NCI-H345 treated with DMSO at 0.1 percent for 48 hours (cell line): Measurements from ENCODE around the gene NBPF3.

Source experiments
- DNase-seq: peaks from one replicate; lab custom pipeline; 2025; ENCODE audit not compliant: unreplicated experiment; lab: John Stamatoyannopoulos, UW

Gene NBPF3

DNA sequence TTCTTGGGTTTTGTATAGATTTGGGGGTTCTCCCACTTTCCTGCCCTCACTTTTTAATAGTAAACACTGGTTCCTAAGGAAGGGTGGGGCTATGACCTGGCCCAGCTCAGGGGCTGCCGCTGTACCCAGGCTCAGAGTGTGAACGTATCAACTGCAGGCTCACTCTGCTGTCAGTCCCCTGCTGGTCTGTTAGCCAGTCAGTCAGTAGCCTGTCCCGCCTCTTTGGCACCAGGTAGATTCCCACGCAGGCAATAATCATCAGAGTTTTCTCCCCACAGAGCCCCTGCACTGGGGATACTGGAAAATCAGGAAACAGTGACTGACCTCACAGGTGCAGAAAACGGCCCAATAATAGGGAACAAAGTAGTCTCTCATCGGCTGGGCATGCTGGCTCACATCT, 54.3 kb downstream of the NBPF3 start:
- no peak for DNase-seq

DNA sequence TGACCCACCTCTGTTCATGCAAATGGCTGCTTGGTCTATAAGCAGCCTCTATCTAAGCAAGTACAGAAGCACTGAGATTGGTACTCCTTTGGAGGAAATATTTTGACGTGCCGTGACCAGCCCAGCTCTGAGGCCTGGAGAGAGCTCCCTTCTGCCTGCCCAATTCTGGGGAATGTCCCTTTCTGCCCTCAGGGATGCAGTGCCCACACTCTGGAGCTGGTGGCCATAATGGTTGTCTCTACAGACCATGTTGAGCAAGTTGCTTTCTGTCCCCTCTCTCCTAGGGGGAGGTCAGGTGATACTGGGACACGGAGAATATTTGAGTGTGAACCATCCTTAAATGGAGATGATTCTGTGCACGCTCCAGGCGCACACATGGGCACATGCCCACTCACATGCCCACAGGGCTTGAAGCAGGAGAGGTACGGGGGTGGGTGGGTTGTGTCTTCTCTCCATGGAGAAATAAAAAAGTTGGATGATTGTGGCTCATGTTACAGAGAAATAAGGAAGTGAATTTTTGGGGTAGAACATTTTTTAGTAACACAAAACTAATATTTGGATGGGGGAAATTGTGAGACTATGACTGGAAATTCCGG, 55.4 kb downstream of the NBPF3 start:
- DNase-seq: no peak

DNA sequence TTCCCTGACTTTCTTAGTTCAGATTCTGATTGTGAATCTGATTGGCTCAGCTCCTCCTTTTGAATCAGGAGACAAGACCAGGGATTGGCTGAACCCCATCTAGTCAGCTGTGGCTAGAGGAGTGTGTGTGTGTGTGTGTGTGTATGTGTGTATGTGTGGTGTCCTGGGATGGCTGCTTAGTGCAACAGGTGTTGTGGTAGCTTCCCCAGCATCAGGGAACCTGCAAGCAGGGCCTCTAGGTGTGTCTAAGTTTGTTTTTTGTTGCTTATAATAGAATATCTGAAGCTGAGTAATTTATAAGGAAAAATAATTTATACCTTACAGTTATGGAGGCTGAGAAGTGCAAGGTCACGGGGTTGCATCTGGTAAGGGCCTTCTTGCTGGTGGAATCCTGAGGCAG, 56.1 kb downstream of the NBPF3 start:
- no peak for DNase-seq

DNA sequence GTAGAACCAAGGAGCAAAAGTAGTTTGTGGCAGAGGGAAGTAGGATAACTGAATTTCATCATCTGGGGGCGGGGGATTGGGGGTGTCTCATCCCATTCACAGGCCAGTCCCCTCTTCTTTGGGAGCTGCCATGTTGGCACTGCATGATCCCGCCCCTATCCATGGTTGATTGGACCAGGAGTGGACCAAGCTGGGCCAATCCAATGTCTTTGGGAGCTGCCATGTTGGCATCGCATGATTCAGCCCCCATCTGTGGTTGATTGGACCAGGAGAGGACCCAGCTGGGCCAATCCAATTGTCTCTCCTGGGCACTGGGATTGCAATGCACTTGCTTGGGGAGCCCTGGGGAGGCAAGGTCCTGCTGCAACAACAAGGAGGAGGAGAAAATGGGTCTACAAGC, 56.9 kb downstream of the NBPF3 start:
- DNase-seq: no peak

DNA sequence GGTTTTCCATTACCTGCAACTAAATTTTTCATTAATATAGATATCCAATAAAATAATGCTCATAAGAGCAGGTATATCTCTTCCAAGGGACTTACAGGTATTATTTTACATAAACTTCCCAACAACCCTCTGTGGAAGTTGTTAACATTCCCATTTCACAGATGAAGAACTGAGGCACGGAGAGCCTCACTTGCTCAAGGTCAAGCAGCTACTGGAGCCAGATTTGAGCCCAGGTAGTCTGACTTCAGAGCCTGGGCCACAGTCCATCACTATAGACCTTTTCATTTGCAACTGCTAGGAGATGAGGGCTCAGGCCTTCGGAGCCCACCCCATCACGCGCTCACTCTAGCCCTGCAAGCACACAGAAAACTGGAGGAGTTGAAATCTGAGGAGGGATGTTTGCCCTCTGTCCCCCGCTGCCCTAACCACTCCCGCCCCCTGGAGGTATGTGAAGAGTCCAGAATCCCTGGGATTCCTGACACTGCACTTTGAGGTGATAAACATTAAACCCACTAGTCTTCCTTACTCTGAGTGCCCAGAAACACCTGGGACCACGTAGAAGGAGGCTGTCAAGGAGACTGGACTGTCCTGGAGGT, 57.6 kb downstream of the NBPF3 start:
- no peak for DNase-seq

DNA sequence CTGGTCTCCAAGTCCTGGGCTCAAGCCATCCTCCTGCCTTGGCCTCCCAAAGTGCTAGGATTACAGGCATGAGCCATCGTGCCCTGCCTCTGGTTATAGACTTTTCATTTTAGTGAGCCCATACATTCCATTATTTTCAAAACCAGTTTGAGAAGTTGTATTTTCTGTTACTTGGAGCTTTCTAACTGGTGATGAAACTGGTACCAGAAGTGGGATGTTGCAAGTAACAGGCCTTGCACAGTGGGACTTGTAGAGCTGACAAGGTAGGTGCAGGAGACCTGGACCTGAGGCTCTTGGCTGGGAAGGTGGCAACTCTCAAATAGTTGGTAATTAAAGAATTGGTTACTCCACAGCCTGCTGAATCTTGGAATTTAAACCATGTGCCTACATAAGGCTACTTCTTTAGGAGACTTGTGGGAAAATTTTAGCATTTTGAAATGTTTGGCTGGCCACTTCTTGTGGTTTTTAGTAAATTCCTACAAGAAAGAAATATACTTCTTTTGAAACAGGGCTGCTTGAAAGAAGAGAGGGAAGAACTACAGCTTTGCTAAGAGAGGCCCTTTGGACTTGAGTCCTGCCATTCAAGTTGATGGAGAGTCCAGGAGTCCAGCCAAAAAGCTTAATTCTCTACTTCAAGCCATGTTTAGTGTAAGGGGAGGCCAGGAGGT, 59.5 kb downstream of the NBPF3 start:
- DNase-seq: no peak

DNA sequence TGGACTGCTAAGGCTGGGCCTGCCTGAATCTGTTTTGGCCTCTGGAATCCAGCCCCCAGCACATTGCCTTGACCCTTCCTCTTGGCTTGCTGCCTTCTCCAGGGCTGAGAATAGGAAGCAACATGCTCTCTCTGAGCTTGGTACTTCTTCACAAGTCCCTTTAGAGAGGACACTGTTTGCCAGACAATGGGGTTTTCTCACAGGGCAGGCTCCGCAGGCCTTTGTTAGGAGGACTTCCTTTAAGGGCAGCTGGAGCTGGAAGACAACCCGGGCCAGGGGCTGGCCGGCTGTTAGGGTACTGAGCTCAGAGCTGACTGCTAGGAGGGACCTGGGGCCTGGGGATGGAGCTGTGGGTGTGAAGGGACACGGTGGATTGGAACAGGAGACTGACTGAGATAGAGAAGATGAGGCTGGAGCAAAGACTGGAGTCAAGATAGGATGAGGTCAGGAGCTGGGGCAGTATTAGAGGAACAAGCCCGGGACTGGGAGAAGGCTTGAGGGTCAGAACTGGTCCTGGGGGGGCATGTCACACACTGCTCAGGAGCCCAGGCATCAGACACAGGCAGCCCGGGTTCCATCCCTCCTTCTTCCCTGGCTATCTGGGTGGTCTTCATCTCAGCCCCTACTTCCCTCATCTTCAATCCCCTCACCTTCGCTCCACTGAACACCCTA, 63.9 kb downstream of the NBPF3 start:
- DNase-seq: no peak

DNA sequence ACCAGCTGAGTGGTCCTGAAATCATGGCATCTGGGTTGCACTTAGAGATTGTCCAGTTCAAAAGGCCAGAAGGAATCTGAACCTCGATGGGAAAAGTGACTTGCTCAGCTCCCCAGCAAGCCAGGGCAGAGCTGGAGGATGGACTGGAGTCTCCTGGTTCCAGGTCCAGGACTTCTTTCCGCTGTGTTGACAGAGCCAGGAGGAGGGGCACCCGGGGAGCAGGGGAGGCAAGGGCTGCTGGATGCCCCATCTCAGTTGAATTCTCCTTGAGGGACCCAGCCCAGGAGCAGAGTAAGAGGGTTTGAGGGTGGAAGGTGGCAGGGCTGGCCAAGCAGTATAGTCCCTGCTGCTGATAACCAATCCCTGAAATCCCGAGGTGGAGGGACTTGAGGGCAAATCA, 66.9 kb downstream of the NBPF3 start:
- DNase-seq: no peak

DNA sequence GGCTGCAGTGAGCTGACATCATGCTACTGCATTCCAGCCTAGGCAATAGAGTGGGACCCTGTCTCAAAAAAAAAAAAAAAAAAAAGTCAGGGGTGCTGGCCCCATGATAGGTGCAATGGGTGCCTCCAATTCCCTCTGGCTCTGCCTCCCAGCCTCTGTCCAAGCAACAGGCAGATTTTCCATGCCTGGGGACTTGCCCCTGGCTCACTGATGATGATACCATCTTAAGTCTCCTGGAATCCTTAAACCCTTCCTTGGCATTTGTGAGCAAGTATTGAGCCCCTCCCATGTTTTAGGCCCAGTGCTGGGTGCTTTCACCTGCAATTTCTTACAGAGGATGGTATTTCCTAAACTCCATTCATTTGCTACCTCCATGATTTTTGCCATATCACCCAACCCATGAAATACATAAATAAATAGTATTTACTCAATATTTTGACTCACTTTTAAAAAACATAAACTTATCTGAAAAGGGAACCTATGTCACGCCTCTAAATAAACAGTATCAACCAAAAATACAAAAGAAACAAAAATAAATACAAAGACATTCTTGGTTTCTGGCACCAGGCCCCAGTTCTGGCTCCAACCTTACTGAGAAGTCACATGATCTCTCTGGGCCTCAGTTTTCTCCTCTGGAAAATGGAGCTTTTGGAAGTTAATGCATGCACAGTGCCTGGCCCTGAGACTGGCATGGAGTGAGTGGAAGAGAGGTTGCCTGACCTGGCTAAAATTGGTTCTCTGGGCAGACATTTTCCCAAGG, 67.8 kb downstream of the NBPF3 start:
- no peak for DNase-seq

DNA sequence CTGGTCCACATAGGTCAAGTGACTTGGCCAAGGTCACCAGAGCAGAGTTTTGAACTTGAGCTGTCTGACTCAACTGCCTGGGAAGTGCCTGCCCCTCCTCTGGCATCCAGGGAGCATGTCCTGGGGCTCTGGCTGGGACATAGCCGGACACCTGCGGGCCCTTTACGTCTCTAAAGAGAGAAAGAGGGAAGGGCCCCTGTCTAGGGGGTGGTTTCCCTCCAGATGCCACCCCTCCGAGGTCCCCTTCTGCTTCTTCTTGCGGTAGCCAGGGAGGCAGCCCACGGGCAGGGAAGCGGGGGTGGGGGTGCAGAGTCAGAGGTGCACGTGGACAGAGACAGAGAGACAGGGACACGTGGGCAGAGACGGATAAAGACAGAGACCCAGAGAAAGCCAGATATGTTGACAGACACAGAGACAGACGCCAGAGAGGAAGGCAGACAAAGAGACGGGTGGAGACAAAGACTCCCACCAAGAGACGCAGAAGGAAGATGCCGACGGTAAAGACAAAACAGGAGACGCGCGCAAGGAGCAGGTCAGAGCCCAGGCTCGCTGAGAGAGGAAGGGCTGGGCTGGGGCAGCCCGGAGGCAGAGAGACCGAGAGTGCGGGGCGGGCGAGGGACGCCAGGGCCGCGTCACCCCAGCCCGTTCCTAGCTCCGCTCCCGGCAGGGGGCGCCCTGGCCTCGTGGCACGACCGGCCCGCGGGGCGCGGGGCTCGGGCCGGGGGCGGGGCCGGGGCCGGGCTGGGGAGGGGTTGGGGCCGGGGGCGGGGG, 68.8 kb downstream of the NBPF3 start:
- peak; percentile 6 for DNase-seq

DNA sequence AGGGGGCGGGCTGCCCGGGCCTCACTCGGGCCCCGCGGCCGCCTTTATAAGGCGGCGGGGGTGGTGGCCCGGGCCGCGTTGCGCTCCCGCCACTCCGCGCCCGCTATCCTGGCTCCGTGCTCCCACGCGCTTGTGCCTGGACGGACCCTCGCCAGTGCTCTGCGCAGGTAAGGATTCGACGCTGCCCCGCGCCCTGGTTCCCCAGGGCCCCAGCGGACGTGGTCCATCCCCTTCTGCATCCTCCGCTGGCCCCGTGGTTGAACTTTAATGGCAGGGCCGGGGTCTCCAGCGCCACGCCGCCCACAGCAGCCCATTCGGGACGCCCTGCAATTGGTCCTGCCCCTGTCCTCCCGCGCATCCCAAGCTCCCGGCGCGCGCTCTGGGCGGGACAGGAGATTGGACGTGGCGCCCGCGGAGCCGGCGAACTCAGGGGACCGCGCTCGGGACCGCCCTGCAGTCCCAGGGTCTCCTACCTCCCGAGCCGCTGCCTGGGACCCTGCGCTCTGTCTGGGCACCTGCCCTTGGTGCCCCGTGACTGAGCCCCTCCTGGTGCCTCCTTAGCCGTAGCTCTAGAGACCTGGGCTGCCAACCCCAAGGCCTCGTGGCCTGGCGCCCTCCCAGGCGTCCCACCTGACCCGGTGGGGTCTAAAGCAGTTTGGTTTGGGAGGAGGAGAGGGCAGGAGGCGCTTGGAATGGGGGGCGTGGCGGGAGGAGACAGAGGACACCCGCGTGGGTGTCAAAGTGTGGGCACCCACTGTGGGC, 69.6 kb downstream of the NBPF3 start, which contains the start of gene ALPL:
Gene ALPL (plus strand): TSS at position 73 of the 762 bp plus-strand sequence. CDS start 44,659 bp downstream, outside the sequence.
- DNase-seq: no peak

DNA sequence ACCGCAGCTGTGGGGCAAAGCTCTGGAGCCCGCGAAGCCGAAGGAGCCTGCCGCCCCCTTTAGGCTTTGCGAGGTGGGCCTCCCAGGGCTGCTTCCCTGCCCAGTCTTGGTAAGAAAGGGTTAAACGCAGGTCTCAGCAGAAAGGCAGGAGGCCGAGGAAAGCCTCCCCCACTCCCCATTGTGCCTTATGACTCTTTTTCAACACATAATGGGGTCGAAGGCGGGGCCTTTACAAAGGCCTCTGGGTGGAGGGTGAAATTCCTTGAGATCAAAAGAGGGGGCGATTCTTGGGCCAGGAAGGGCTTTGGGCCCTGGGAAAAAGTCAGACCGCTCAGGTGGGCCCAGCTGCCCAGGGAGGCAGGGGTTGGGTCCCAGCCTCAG, 70.2 kb downstream of the NBPF3 start:
- no peak for DNase-seq

DNA sequence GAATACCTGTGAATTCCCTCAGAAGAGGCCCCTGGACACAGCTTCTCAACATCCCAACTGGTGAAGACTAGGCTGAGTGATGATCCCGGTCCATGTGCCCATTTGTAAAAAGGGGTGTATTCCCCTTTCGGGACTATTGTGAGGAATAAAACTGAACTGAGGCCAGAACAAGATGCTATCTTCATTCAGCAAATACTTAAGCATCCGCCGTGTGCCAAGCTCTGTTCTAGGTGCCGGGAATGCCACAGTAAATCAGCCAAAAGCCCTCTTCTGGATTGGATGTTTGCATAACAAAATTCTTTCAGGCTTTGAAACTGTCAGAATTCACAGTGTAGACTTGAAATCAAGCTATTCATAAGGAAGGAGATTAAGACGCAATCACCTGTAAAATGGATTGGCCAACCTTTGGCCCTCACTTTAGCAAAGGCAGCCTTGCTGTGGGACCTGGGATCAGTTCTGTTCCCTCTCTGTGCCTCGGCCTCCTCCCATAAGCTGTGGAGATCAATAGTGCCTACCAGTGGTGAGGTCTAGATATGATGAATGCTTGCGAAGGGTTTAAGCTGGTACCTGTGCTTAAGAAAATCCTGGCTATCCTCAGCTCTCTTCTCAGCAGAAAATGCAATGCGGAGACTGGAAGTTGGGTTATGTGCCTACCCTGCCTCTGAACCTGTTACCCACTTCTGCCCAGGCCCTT, 71.1 kb downstream of the NBPF3 start:
- peak; percentile 6 for DNase-seq

DNA sequence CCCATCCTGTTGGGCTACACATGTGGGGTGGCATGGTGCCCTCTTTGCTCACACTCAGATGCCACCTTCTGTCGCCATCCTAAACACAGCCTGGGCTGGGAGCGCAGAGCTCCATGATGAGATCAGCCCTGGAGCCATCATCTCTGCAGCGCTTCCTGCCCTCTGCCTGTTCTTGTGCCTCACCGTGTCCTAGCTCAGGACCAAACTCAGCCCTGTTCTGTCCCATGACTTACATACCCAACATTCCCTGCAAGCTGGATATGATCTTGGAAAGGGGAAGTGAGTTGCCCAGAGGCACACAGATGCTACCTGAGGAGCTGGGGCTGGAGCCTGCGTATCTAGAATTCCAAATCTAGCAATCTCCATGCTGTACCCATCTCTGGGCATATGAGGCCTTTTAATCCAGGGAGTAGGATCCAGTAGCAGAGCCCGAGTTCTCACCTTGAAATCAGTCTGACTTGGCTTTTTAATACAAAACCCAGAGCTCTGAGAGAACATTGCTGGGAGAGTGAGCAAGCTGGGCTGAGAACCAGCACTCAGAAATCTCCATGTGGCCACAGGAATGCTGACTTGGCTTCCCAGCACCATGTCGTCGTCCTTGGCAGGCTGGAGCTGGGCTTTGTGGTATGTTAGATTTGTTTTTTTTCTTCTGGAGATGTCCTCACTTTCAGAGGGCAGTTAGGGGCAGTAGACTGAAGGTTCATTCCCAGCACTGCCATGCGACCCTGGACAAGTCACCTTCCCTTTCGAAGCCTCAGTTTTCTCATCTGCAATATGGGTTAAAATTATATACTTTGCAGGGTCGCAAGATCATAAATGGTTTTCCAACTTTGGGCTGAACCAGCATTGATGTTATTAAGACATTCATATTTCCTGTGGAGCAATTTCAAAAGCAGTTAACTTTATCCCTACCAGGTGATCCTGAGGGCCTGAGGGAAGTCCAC, 71.9 kb downstream of the NBPF3 start:
- DNase-seq: no peak

DNA sequence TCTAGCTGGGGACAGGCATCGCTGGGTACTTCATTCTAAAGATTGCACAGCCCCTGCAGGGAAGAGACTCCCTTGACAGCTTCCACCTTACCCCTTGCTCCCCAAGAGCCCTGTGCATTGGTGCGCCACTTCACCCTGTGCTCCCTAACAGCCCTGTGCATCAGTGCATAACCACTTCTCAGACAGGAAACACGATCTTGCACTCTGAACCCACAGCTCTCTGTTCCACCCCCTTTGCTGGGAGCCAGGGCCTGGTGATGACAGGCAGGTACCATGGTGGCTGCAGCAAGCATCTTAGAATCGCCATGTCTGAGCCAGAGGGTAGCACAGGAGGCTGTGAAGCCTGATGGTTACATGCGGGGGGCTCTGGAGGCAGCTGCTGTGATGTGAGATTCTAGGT, 74.3 kb downstream of the NBPF3 start:
- no peak for DNase-seq

DNA sequence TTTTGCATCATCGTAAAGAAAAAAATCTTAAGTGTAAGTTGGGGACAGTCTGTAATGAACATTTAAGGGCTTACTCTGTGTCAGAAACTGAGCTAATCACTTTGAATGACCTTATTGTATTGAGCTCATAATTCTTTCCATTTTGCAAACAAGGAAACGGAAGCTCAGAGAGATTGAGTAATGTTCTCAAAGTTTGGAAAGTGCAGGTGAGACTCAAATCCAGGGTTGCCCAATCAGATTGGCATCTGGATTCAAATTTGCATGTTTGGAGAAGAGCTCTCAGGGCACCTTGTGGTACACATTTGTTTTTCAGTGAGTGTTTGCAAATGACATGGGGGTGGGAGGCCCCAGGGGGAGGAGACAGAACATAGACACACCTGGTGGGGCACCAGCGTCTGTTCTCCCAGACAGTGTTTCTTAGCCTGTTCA, 77.2 kb downstream of the NBPF3 start:
- no peak for DNase-seq

DNA sequence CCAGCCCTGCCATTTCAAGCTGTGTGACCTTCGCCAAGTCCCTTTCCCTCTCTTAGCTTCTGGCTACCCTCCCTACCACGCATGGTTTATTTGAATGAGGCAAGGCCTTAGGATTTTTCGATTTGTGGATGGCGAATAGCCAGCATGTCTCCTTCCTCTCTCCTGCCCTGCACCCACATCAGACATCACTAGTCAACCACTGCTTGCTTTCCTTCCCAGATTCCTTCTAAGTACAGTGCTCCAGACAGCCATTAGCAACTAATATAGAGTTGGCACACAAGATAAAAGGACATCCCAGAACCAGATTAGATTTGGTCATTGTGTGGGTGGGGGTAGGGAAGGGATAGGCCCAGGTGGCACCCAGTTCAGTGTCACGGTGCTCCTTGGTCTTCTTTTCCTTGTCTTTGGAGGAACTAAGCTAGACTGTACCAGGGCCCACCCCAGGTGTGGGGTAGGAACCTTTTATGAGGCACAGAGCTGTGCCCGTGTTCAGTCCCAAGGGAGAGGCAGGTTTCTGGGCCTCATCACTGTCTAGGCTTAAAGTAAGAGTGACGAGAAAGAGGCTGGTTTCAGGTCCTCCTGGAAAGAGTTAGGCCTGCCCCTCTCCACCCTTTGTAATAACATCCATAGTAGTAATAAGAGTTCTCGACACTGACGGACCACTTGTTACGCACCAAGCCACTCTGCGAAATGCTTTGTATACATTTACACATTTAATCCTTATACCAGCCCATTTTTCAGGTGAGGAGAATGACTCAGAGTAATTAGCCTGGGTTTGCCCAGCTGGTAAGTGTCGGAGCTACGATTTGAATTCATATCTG, 77.9 kb downstream of the NBPF3 start:
- no peak for DNase-seq
